ENCODE results near the gene TRAPPC6A. TPM values are rescaled to one million over a fixed set of nuclear protein-coding genes. Genes with fewer than 3 reads are reported as not detected.
"Not testable (repeated sequence)": the region's sequence is repeated elsewhere in the genome, so short reads cannot be mapped to it uniquely, and the experiment has no call there.

Gene TRAPPC6A
- total RNA-seq, 2 experiments from 2014 or later, result 55.1 to 64.2 TPM

- POLR2A ChIA-PET, result no interaction called here
- H3K4me3 Mint-ChIP-seq, result no peak overlapping the region
- H3K4me1 Mint-ChIP-seq, result peaks cover 43% of the 10 kb centered on the region
- CTCF ChIA-PET, result no interaction called here
- no peak overlapping the region for H3K27ac Mint-ChIP-seq
- no peaks in the 10 kb centered on the region for H3K27me3 Mint-ChIP-seq
- H3K9me3 Mint-ChIP-seq, result no peaks in the 10 kb centered on the region
- H3K36me3 Mint-ChIP-seq (ENCODE audit: low read depth), result no peaks in the 10 kb centered on the region
- no peak for DNase-seq
Observed at GRCh38 chr19:45123440-45123850, 54.6 kb downstream of the TRAPPC6A start.

GRCh38 chr19:45122832-45123231 is 55.2 kb downstream of the TRAPPC6A start:
- Mint-ChIP-seq H3K4me3 (no peak overlapping the region), H3K27me3 (no peaks in the 10 kb centered on the region), H3K4me1 (peaks cover 50% of the 10 kb centered on the region), H3K36me3 (ENCODE audit: low read depth) (no peaks in the 10 kb centered on the region), H3K9me3 (no peaks in the 10 kb centered on the region), H3K27ac (no peak overlapping the region)
- ChIA-PET CTCF (no interaction called here), POLR2A (no interaction called here)
- DNase-seq, result no peak

GRCh38 chr19:45121827-45122345 is 56.2 kb downstream of the TRAPPC6A start:
- no peaks in the 10 kb centered on the region for H3K9me3 Mint-ChIP-seq
- ChIA-PET CTCF (no interaction called here), POLR2A (no interaction called here)
- H3K27me3 Mint-ChIP-seq, result no peaks in the 10 kb centered on the region
- peak overlapping the region; percentile 76 for H3K27ac Mint-ChIP-seq
- no peaks in the 10 kb centered on the region for H3K36me3 Mint-ChIP-seq (ENCODE audit: low read depth)
- H3K4me1 Mint-ChIP-seq, result peaks cover 59% of the 10 kb centered on the region
- DNase-seq, result no peak
- no peak overlapping the region for H3K4me3 Mint-ChIP-seq

- DNase-seq, result no peak
- CTCF ChIA-PET, result interaction anchor here (0.6 to 1.6 kb wide), 3 partner anchors 27 to 203 kb away, joined by 3 to 6 read pairs (median 3); partner anchors contain the start of gene PPP1R37
- H3K27me3 Mint-ChIP-seq, result no peaks in the 10 kb centered on the region
- no peak overlapping the region for H3K4me3 Mint-ChIP-seq
- no peaks in the 10 kb centered on the region for H3K9me3 Mint-ChIP-seq
- POLR2A ChIA-PET, result no interaction called here
- no peaks in the 10 kb centered on the region for H3K36me3 Mint-ChIP-seq (ENCODE audit: low read depth)
- peak overlapping the region; percentile 36 for H3K27ac Mint-ChIP-seq
- H3K4me1 Mint-ChIP-seq, result peaks cover 74% of the 10 kb centered on the region
Observed at GRCh38 chr19:45119582-45119981, 58.5 kb downstream of the TRAPPC6A start.

GRCh38 chr19:45118591-45119355 is 59.3 kb downstream of the TRAPPC6A start:
- DNase-seq; H3K36me3 Mint-ChIP-seq (ENCODE audit: low read depth); H3K27me3 Mint-ChIP-seq; H3K9me3 Mint-ChIP-seq; POLR2A ChIA-PET: not testable (repeated sequence)
- CTCF ChIA-PET, result interaction anchor here (0.6 to 1.6 kb wide), 6 partner anchors 11 to 117 kb away, joined by 3 to 6 read pairs (median 3); partner anchors contain the start of gene PPP1R37
- Mint-ChIP-seq H3K27ac (peak overlapping the region; percentile 85), H3K4me1 (peaks cover 73% of the 10 kb centered on the region), H3K4me3 (peak overlapping the region; percentile 53)

- Mint-ChIP-seq H3K27ac (peak overlapping the region; percentile 64), H3K4me1 (peaks cover 73% of the 10 kb centered on the region)
Observed at GRCh38 chr19:45118106-45118505, 59.9 kb downstream of the TRAPPC6A start.

GRCh38 chr19:45117671-45118070 is 60.4 kb downstream of the TRAPPC6A start:
- H3K27ac Mint-ChIP-seq, result no peak overlapping the region
- no peaks in the 10 kb centered on the region for H3K36me3 Mint-ChIP-seq (ENCODE audit: low read depth)
- ChIA-PET POLR2A (no interaction called here), CTCF (interaction anchor here (1.1 to 1.6 kb wide), 3 partner anchors 10 to 25 kb away, joined by 3 to 6 read pairs (median 6); partner anchors contain the start of gene PPP1R37)
- H3K27me3 Mint-ChIP-seq, result no peaks in the 10 kb centered on the region
- no peak overlapping the region for H3K4me3 Mint-ChIP-seq
- no peaks in the 10 kb centered on the region for H3K9me3 Mint-ChIP-seq
- DNase-seq, result no peak
- peaks cover 73% of the 10 kb centered on the region for H3K4me1 Mint-ChIP-seq

More at GRCh38 chr19:45118106-45118505, 59.9 kb downstream of the TRAPPC6A start:
- H3K4me3 Mint-ChIP-seq, result no peak overlapping the region
- H3K36me3 Mint-ChIP-seq (ENCODE audit: low read depth), result no peaks in the 10 kb centered on the region
- H3K27me3 Mint-ChIP-seq, result no peaks in the 10 kb centered on the region
- ChIA-PET POLR2A (no interaction called here), CTCF (interaction anchor here (0.6 to 1.6 kb wide), 4 partner anchors 10 to 56 kb away, joined by 3 to 6 read pairs (median 4); partner anchors contain the start of gene PPP1R37)
- no peaks in the 10 kb centered on the region for H3K9me3 Mint-ChIP-seq
- DNase-seq, result no peak

- Mint-ChIP-seq H3K27ac (peak overlapping the region; percentile 65), H3K27me3 (no peaks in the 10 kb centered on the region), H3K36me3 (ENCODE audit: low read depth) (no peaks in the 10 kb centered on the region), H3K4me3 (peak overlapping the region; percentile 23), H3K4me1 (peaks cover 69% of the 10 kb centered on the region), H3K9me3 (no peaks in the 10 kb centered on the region)
- CTCF ChIA-PET, result interaction anchor here (1.3 kb wide), 1 partner anchor 19 kb away, joined by 6 read pairs; no protein-coding TSS in a partner anchor
- DNase-seq, result peak; percentile 48
- POLR2A ChIA-PET, result no interaction called here
Observed at GRCh38 chr19:45117167-45117594, 60.9 kb downstream of the TRAPPC6A start.

GRCh38 chr19:45115809-45116615 is 62.0 kb downstream of the TRAPPC6A start:
- H3K4me3 Mint-ChIP-seq, result peak overlapping the region; percentile 3

GRCh38 chr19:45114116-45114515 is 63.9 kb downstream of the TRAPPC6A start:
- DNase-seq, result no peak
- no peaks in the 10 kb centered on the region for H3K36me3 Mint-ChIP-seq (ENCODE audit: low read depth)
- H3K27me3 Mint-ChIP-seq, result no peaks in the 10 kb centered on the region
- ChIA-PET CTCF (interaction anchor here (1.0 to 4.1 kb wide), 2 partner anchors 11 to 12 kb away, joined by 3 to 10 read pairs; no protein-coding TSS in a partner anchor), POLR2A (no interaction called here)
- peaks cover 45% of the 10 kb centered on the region for H3K4me1 Mint-ChIP-seq
- H3K4me3 Mint-ChIP-seq, result no peak overlapping the region
- H3K9me3 Mint-ChIP-seq, result no peaks in the 10 kb centered on the region
- H3K27ac Mint-ChIP-seq, result peak overlapping the region; percentile 41

More at GRCh38 chr19:45115809-45116615, 62.0 kb downstream of the TRAPPC6A start:
- CTCF ChIA-PET, result interaction anchor here (4.1 kb wide), 1 partner anchor 10 kb away, joined by 10 read pairs; no protein-coding TSS in a partner anchor
- H3K9me3 Mint-ChIP-seq, result no peaks in the 10 kb centered on the region
- peaks cover 57% of the 10 kb centered on the region for H3K4me1 Mint-ChIP-seq
- DNase-seq, result no peak
- H3K36me3 Mint-ChIP-seq (ENCODE audit: low read depth), result no peaks in the 10 kb centered on the region
- H3K27ac Mint-ChIP-seq, result peak overlapping the region; percentile 50
- POLR2A ChIA-PET, result no interaction called here
- no peaks in the 10 kb centered on the region for H3K27me3 Mint-ChIP-seq

- no peaks in the 10 kb centered on the region for H3K36me3 Mint-ChIP-seq (ENCODE audit: low read depth)
- H3K4me3 Mint-ChIP-seq, result no peak overlapping the region
- ChIA-PET POLR2A (no interaction called here), CTCF (interaction anchor here (1.6 to 4.1 kb wide), 2 partner anchors 12 to 16 kb away, joined by 3 to 10 read pairs; no protein-coding TSS in a partner anchor)
- H3K27me3 Mint-ChIP-seq, result no peaks in the 10 kb centered on the region
- no peak overlapping the region for H3K27ac Mint-ChIP-seq
- H3K9me3 Mint-ChIP-seq, result no peaks in the 10 kb centered on the region
- DNase-seq, result no peak
- peaks cover 44% of the 10 kb centered on the region for H3K4me1 Mint-ChIP-seq
Observed at GRCh38 chr19:45113628-45114027, 64.4 kb downstream of the TRAPPC6A start.
